Transverse colon (tissue), 4 donors: ENCODE measurements around the gene SLC25A51. TPM values are rescaled to one million over a fixed set of nuclear protein-coding genes. Genes with fewer than 3 reads are reported as not detected.

Experiments
- DNase-seq: peaks from one replicate; pipeline ENCODE4 v3.0.0-alpha.2; 2019
- H3K27ac ChIP-seq, 4 donors: fragments of 200-600 bp; sonication (generic); 2 replicates each; pipeline ENCODE4 v1.5.1; 2016 to 2018; ENCODE audit warnings: inconsistent platforms in 4 of 4
- H3K27me3 ChIP-seq: fragments of 200-600 bp; sonication (generic); 2 replicates; pipeline ENCODE4 v1.5.1; 2017; ENCODE audit warnings: inconsistent platforms
- H3K36me3 ChIP-seq, 4 donors: fragments of 200-600 bp; sonication (generic); 2 replicates each; pipeline ENCODE4 v1.5.1; 2017 to 2019; ENCODE audit warnings: inconsistent platforms in 4 of 4
- H3K4me1 ChIP-seq, 4 donors: fragments of 200-600 bp; sonication (generic); 2 replicates each; pipeline ENCODE4 v1.5.1; 2017 to 2020; ENCODE audit warnings: inconsistent platforms in 4 of 4
- H3K4me3 ChIP-seq, 4 donors: fragments of 200-600 bp; sonication (generic); 1 replicate in 1 of 4; 2 replicates in 3 of 4; pipeline versions ENCODE4 v1.5.1 to v1.6.1; 2017 to 2019; ENCODE audit warnings: inconsistent platforms in 4 of 4
- H3K9me3 ChIP-seq, 2 donors: fragments of 200-600 bp; sonication (generic); 2 replicates each; pipeline ENCODE4 v1.5.1; 2017 to 2019; ENCODE audit warnings: inconsistent platforms in 2 of 2
- CTCF ChIP-seq, 5 experiments: fragments of 200-600 bp in 3 of 5; fragments of 450-650 bp in 2 of 5; sonication (generic) in 3 of 5; IDR thresholded peaks; 1 replicate in 2 of 5; 2 replicates in 3 of 5; pipeline ENCODE4 v1.5.1; 2016 to 2017; ENCODE audit warnings: antibody characterized with exemption in 5 of 5, inconsistent platforms in 3 of 5, mild to moderate bottlenecking in 2 of 5, moderate library complexity in 1 of 5
- EP300 ChIP-seq: sonication (generic); formaldehyde crosslinking; IDR thresholded peaks from one replicate; pipeline ENCODE4 v1.6.1; 2017; ENCODE audit warnings: antibody characterized with exemption, low read depth
- POLR2A ChIP-seq: fragments of 450-650 bp; IDR thresholded peaks from one replicate; pipeline ENCODE4 v1.6.1; 2016; ENCODE audit warnings: antibody characterized with exemption, mild to moderate bottlenecking, moderate library complexity
- POLR2AphosphoS5 ChIP-seq, 3 donors: sonication (generic); formaldehyde crosslinking; IDR thresholded peaks; one replicate each; pipeline ENCODE4 v1.6.1; 2016; ENCODE audit warnings: antibody characterized with exemption in 3 of 3
- WGBS, 2 donors: methylation state at CpG; one replicate each; pipeline ENCODE4 v1.1.5; 2018; ENCODE audit warnings: low coverage in 1 of 2; 5-methylcytosine and 5-hydroxymethylcytosine counted together
- in situ Hi-C, 4 donors: fragments of 200-750 bp; cut with MboI; loops; one replicate each; pipeline versions ENCODE4 v1.15.0 to v1.15.1; 2017; ENCODE audit warnings: low sequenced_read_pairs in 3 of 4, low pct_ligation_motif_present in 1 of 4, low pct_unique_long_range_greater_than_20kb in 1 of 4
- intact Hi-C: fragments of 100-400 bp; cut with DNase I; formaldehyde crosslinking; loops from one replicate; pipeline ENCODE4 v1.15.1; 2023; ENCODE audit warnings: low total_unique reads
- total RNA-seq, 4 donors: library from RNA; depleted of rRNA; stranded (reverse); fragments of >200 nt; gene quantifications; one replicate each; pipeline ENCODE4 v1.1.0, GENCODE V29; 2016

Gene SLC25A51
- total RNA-seq, 4 donors from 2014 or later, result 15.7 to 30.0 (median 24.1) TPM

- Histone ChIP-seq H3K9me3 (no peaks in the 10 kb centered on the region), H3K4me1 (peaks cover 0 to 4% (median 0%) of the 10 kb centered on the region in 4 donors), H3K36me3 (peaks cover 0 to 5% (median 2%) of the 10 kb centered on the region in 4 donors), H3K4me3 (no peak overlapping the region), H3K27me3 (no peaks in the 10 kb centered on the region), H3K27ac (no peak overlapping the region)
- TF ChIP-seq CTCF (IDR thresholded peaks at IDR 0.05), result no peak
- no peak for TF ChIP-seq POLR2A
- TF ChIP-seq EP300, result no peak
- no peak for TF ChIP-seq POLR2AphosphoS5 (IDR thresholded peaks at IDR 0.05)
- intact Hi-C loops, result no loop called here
- no peak for DNase-seq
- 86 to 92% methylated on average over 7 to 12 of the region's 12 CpGs for WGBS, 2 donors
- in situ Hi-C loops, result no loop called here
These were observed 47.9 kb upstream of the SLC25A51 start for GRCh38 chr9:37951671-37952449.

GRCh38 chr9:37950561-37950960, 46.6 kb upstream of the SLC25A51 start:
- H3K27ac ChIP-seq, result no peak overlapping the region
- DNase-seq, result no peak
- no peaks in the 10 kb centered on the region for H3K27me3 ChIP-seq
- H3K9me3 ChIP-seq, result no peaks in the 10 kb centered on the region
- no peak overlapping the region for H3K4me3 ChIP-seq
- peaks cover 0 to 5% (median 2%) of the 10 kb centered on the region in 4 donors for H3K36me3 ChIP-seq
- TF ChIP-seq POLR2A (no peak), POLR2AphosphoS5 (IDR thresholded peaks at IDR 0.05) (no peak), EP300 (no peak), CTCF (IDR thresholded peaks at IDR 0.05) (no peak)
- H3K4me1 ChIP-seq, result peaks cover 0 to 4% (median 0%) of the 10 kb centered on the region in 4 donors
- intact Hi-C loops (no loop called here), in situ Hi-C loops (no loop called here)
- 93% methylated on average over 12 of the region's 12 CpGs; no CpG with 5 or more reads in 1 of the 2 donors for WGBS, 2 donors

- no peaks in the 10 kb centered on the region for H3K9me3 ChIP-seq
- DNase-seq, result no peak
- no peak for TF ChIP-seq EP300
- TF ChIP-seq POLR2AphosphoS5 (IDR thresholded peaks at IDR 0.05), result no peak
- no peak for TF ChIP-seq POLR2A
- no peak for TF ChIP-seq CTCF (IDR thresholded peaks at IDR 0.05)
- H3K27ac ChIP-seq, result no peak overlapping the region
- H3K4me1 ChIP-seq, result peaks cover 0 to 4% (median 0%) of the 10 kb centered on the region in 4 donors
- H3K4me3 ChIP-seq, result no peak overlapping the region
- in situ Hi-C loops, result no loop called here
- WGBS, 2 donors, result 60 to 83% methylated on average over 1 to 8 of the region's 8 CpGs
- H3K27me3 ChIP-seq, result no peaks in the 10 kb centered on the region
- intact Hi-C loops, result no loop called here
- peaks cover 0 to 5% (median 2%) of the 10 kb centered on the region in 4 donors for H3K36me3 ChIP-seq
These were observed 45.6 kb upstream of the SLC25A51 start for GRCh38 chr9:37949576-37949975.

- no peak for DNase-seq
- H3K9me3 ChIP-seq, result no peaks in the 10 kb centered on the region
- H3K4me1 ChIP-seq, result peaks cover 5 to 7% (median 6%) of the 10 kb centered on the region in 4 donors
- no peak overlapping the region for H3K27ac ChIP-seq
- in situ Hi-C loops, result no loop called here
- intact Hi-C loops, result no loop called here
- TF ChIP-seq EP300 (no peak), POLR2A (no peak), POLR2AphosphoS5 (IDR thresholded peaks at IDR 0.05) (no peak), CTCF (IDR thresholded peaks at IDR 0.05) (no peak)
- whole genome bisulfite sequencing, 2 donors, result 90% methylated on average over 20 of the region's 20 CpGs; no CpG with 5 or more reads in 1 of the 2 donors
- H3K27me3 ChIP-seq, result no peaks in the 10 kb centered on the region
- H3K4me3 ChIP-seq, result no peak overlapping the region
- H3K36me3 ChIP-seq, result peaks cover 0 to 5% (median 2%) of the 10 kb centered on the region in 4 donors
These were observed 44.6 kb upstream of the SLC25A51 start for GRCh38 chr9:37948417-37948980.
